ENCODE data around the gene RPUSD3. TPM values are rescaled to one million over a fixed set of nuclear protein-coding genes. Genes with fewer than 3 reads are reported as not detected.

The RPUSD3 gene
- total and polyA plus RNA-seq, 9 of the 15 experiments (the other 6 are each of a cell fraction or from before 2014, with no cell fraction given) = 13.8 to 99.0 (median 59.3) TPM

DNA sequence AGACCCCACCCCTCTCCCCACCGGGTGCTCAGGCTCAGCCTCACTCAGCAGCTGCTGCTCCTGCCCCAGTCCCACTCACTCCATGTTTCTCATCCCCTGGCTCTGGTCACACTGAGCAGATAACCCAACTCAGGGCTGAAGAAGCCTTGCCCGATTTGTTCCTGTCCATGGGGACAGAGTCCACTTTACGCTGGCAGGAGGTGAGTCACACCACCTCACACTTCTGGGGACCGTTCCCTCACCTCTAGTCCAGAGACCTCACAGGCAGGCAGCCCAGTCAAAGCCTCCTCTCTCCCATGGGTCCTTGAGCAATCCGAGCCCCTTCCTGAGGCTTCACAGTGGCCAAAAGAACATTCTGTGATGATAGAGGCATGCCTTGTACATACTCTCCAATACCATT lies 34.9 kb upstream of the RPUSD3 start:
- Histone ChIP-seq H3K79me2 (ENCODE audit: control insufficient read depth, insufficient read depth, low read length) (no peaks in the 10 kb centered on the region), H3K9ac (ENCODE audit: insufficient read depth in 1 of 2, low read depth in 2 of 2, low read length in 2 of 2) (peak overlapping the region in 1 of 2 experiments; percentile 39; a peak in 1 of 4 replicates), H3K36me3 (ENCODE audit: control insufficient read depth, insufficient read depth, low read length) (no peaks in the 10 kb centered on the region), H4K20me1 (replicated peaks; ENCODE audit: control insufficient read depth, insufficient read depth, low read length) (no peaks in the 10 kb centered on the region), H2AFZ (ENCODE audit: low read depth, low read length) (peak overlapping the region; percentile 68), H3K4me1 (replicated peaks in 1 of 2; ENCODE audit: control insufficient read depth in 2 of 2, insufficient read depth in 2 of 2, low read length in 2 of 2) (peaks cover 11 to 13% of the 10 kb centered on the region in 2 experiments), H3K27me3 (ENCODE audit: control insufficient read depth in 2 of 2, insufficient read depth in 2 of 2, low read length in 2 of 2) (no peaks in the 10 kb centered on the region), H3K4me3 (no peak overlapping the region), H3K9me1 (ENCODE audit: control insufficient read depth, insufficient read depth, low read length) (no peaks in the 10 kb centered on the region), H3K9me3 (replicated peaks; ENCODE audit: control insufficient read depth, insufficient read depth, low read depth, low read length) (no peaks in the 10 kb centered on the region), H3K27ac (ENCODE audit: extremely low read depth, low read depth, low read length) (no peak overlapping the region), H3K4me2 (ENCODE audit: insufficient read depth, low read length) (no peak overlapping the region; the same call in 1 of the 2 replicates)
- no peak for TF ChIP-seq NR2F6 (CRISPR knock-in tag; IDR thresholded peaks at IDR 0.05)
- no peak for TF ChIP-seq CEBPG (CRISPR knock-in tag; IDR thresholded peaks at IDR 0.05)
- no peak for TF ChIP-seq CEBPG (tag; conservative IDR thresholded peaks at IDR 0.05 in 1 of 2, IDR thresholded peaks at IDR 0.05 in 1 of 2)
- no peak for TF ChIP-seq ZNF274 (IDR thresholded peaks at IDR 0.05; ENCODE audit: borderline replicate concordance, low read depth, low read length)
- no peak for TF ChIP-seq ETV1 (tag; conservative IDR thresholded peaks at IDR 0.05; ENCODE audit: low read depth)
- no peak for TF ChIP-seq NELFE (IDR thresholded peaks at IDR 0.05; ENCODE audit: insufficient read depth, insufficient read length)
- TF ChIP-seq, protein P1, sequence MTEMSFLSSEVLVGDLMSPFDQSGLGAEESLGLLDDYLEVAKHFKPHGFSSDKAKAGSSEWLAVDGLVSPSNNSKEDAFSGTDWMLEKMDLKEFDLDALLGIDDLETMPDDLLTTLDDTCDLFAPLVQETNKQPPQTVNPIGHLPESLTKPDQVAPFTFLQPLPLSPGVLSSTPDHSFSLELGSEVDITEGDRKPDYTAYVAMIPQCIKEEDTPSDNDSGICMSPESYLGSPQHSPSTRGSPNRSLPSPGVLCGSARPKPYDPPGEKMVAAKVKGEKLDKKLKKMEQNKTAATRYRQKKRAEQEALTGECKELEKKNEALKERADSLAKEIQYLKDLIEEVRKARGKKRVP (CRISPR knock-in tag; IDR thresholded peaks at IDR 0.05) = no peak
- TF ChIP-seq, protein P2, sequence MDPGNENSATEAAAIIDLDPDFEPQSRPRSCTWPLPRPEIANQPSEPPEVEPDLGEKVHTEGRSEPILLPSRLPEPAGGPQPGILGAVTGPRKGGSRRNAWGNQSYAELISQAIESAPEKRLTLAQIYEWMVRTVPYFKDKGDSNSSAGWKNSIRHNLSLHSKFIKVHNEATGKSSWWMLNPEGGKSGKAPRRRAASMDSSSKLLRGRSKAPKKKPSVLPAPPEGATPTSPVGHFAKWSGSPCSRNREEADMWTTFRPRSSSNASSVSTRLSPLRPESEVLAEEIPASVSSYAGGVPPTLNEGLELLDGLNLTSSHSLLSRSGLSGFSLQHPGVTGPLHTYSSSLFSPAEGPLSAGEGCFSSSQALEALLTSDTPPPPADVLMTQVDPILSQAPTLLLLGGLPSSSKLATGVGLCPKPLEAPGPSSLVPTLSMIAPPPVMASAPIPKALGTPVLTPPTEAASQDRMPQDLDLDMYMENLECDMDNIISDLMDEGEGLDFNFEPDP (CRISPR knock-in tag; IDR thresholded peaks at IDR 0.05) = no peak
- TF ChIP-seq, protein P3, sequence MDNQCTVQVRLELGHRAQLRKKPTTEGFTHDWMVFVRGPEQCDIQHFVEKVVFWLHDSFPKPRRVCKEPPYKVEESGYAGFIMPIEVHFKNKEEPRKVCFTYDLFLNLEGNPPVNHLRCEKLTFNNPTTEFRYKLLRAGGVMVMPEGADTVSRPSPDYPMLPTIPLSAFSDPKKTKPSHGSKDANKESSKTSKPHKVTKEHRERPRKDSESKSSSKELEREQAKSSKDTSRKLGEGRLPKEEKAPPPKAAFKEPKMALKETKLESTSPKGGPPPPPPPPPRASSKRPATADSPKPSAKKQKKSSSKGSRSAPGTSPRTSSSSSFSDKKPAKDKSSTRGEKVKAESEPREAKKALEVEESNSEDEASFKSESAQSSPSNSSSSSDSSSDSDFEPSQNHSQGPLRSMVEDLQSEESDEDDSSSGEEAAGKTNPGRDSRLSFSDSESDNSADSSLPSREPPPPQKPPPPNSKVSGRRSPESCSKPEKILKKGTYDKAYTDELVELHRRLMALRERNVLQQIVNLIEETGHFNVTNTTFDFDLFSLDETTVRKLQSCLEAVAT (IDR thresholded peaks at IDR 0.05) = no peak
- no peak for TF ChIP-seq POLR3G (IDR thresholded peaks at IDR 0.05; ENCODE audit: extremely low read depth, insufficient read length, insufficient replicate concordance)
- TF ChIP-seq, protein P4, sequence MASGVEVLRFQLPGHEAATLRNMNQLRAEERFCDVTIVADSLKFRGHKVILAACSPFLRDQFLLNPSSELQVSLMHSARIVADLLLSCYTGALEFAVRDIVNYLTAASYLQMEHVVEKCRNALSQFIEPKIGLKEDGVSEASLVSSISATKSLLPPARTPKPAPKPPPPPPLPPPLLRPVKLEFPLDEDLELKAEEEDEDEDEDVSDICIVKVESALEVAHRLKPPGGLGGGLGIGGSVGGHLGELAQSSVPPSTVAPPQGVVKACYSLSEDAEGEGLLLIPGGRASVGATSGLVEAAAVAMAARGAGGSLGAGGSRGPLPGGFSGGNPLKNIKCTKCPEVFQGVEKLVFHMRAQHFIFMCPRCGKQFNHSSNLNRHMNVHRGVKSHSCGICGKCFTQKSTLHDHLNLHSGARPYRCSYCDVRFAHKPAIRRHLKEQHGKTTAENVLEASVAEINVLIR (CRISPR knock-in tag; IDR thresholded peaks at IDR 0.05) = no peak
- intact Hi-C loops (cut with micrococcal nuclease) (no loop called here), in situ Hi-C loops (cut with MboI) (no loop called here)
- no TSS peak for BruUV-seq (replicated peaks)
- DNase-seq (ENCODE audit: extremely low read depth in 1 of 4, low spot score in 3 of 4) = no peak
- WGBS (ENCODE audit: insufficient coverage, low coverage, missing lambda C conversion rate) = 49% methylated on average over 5 of the region's 5 CpGs
- peak; percentile 26 for ATAC-seq
- ChIA-PET POLR2A (interaction anchor here (0.6 to 1.7 kb wide), 3 partner anchors 13 to 63 kb away, joined by 4 to 6 read pairs (median 6); no protein-coding TSS in a partner anchor), CTCF (ENCODE audit: low intra/inter-chr PET ratio) (no interaction called here)
- FAIRE-seq = no peak

All from K562 (cell line).